Upper lobe of left lung (tissue), 4 donors: Measurements from ENCODE around the gene PTPRD.

Source experiments
- CTCF ChIP-seq, 6 experiments: fragments of 450-650 bp in 4 of 6; fragments of 200-600 bp in 2 of 6; sonication (generic) in 2 of 6; IDR thresholded peaks; one replicate each; pipeline ENCODE4 v1.5.1; 2016 to 2019; ENCODE audit warnings: antibody characterized with exemption in 6 of 6
- POLR2A ChIP-seq, 4 donors: fragments of 450-650 bp; IDR thresholded peaks; one replicate each; pipeline ENCODE4 v1.5.1; 2016 to 2017; ENCODE audit warnings: antibody characterized with exemption in 4 of 4, mild to moderate bottlenecking in 2 of 4

DNA sequence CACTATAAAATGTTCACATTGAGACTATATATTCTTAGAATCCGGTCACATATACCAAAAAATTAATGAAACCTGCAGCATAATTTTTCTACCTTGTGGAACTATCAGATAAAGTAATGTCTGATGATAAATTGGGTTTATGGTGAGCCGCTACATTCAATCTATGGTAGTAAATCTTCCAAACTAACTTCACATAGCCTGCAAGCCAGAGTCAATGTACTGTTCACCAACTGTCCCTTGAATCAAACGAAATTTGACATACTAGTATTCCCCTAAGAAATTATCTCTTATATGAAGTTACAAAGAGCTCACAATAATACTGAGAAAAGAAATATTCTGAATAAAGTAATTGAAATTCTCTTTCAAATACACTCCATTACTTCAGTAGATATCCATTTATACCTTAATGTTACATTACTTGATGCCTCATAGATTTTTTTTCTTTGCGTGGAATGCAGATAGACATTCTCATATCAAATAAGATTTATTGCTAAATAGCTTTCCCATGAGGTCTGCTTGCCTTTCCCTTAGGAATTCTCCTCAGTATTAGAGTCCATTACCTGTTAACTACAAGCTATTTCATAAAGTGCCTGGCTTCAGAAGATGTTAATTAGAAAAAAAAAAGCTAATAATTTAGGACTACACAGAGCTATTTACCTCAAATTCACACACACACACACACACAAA lies 169.5 kb downstream of the PTPRD start:
- TF ChIP-seq CTCF (IDR thresholded peaks at IDR 0.05): no peak
- no peak for TF ChIP-seq POLR2A (IDR thresholded peaks at IDR 0.05)
